CD8-positive, alpha-beta memory T cell (primary cell): ENCODE data around the gene MAOA. TPM values are rescaled to one million over a fixed set of nuclear protein-coding genes. Genes with fewer than 3 reads are reported as not detected.

Experiments used
- CTCF ChIA-PET: fragments of 350-600 bp; sonication (Branson Sonifier 250); formaldehyde crosslinking; loops from one replicate; lab custom pipeline; 2021; ENCODE audit warnings: antibody characterized with exemption; lab: Charles Lee
- POLR2A ChIA-PET: fragments of 350-600 bp; sonication (Branson Sonifier 250); formaldehyde crosslinking; loops from one replicate; lab custom pipeline; 2021; ENCODE audit warnings: antibody characterized with exemption; lab: Charles Lee
- DNase-seq, 5 donors: peaks; one replicate each; pipeline versions ENCODE4 v3.0.0 to v3.0.0-alpha.2; 2020 to 2022; ENCODE audit warnings: mixed read lengths in 1 of 5
- H3K27ac ChIP-seq: one replicate; pipeline ENCODE4 v1.7.0; 2013; ENCODE audit warnings: low read depth, mild to moderate bottlenecking, low read length, moderate library complexity
- H3K27me3 ChIP-seq: 2 replicates; pipeline ENCODE4 v1.7.0; 2013; ENCODE audit warnings: low read length, mild to moderate bottlenecking; ENCODE audit not compliant: insufficient read depth, poor library complexity, severe bottlenecking
- H3K36me3 ChIP-seq: 2 replicates; pipeline ENCODE4 v1.7.0; 2013; ENCODE audit warnings: mild to moderate bottlenecking, low read length, moderate library complexity; ENCODE audit not compliant: insufficient read depth
- H3K4me1 ChIP-seq: 2 replicates; pipeline ENCODE4 v1.7.0; 2013; ENCODE audit warnings: mild to moderate bottlenecking, low read length, moderate library complexity; ENCODE audit not compliant: insufficient read depth
- H3K4me3 ChIP-seq: 2 replicates; pipeline ENCODE4 v1.7.0; 2013; ENCODE audit warnings: mild to moderate bottlenecking, low read length
- H3K9me3 ChIP-seq: 2 replicates; pipeline ENCODE4 v1.7.0; 2013; ENCODE audit warnings: mild to moderate bottlenecking, low read length
- H3K27ac Mint-ChIP-seq, 8 donors: one replicate each; pipeline ENCODE4 v1.8.0; 2020 to 2021; ENCODE audit warnings: mixed read lengths in 8 of 8, mild to moderate bottlenecking in 6 of 8, inconsistent platforms in 3 of 8, moderate library complexity in 3 of 8
- H3K27me3 Mint-ChIP-seq, 2 donors: one replicate each; pipeline ENCODE4 v1.8.0; 2020 to 2021; ENCODE audit warnings: mixed read lengths in 2 of 2, mild to moderate bottlenecking in 1 of 2, moderate library complexity in 1 of 2
- H3K36me3 Mint-ChIP-seq, 3 donors: one replicate each; pipeline ENCODE4 v1.8.0; 2020 to 2021; ENCODE audit warnings: mixed read lengths in 3 of 3, inconsistent platforms in 1 of 3, mild to moderate bottlenecking in 1 of 3
- H3K4me1 Mint-ChIP-seq, 3 donors: one replicate each; pipeline ENCODE4 v1.8.0; 2020 to 2021; ENCODE audit warnings: mixed read lengths in 3 of 3, inconsistent platforms in 1 of 3, mild to moderate bottlenecking in 1 of 3
- H3K4me3 Mint-ChIP-seq, 7 donors: one replicate each; pipeline ENCODE4 v1.8.0; 2020 to 2021; ENCODE audit warnings: mixed read lengths in 7 of 7, mild to moderate bottlenecking in 6 of 7, moderate library complexity in 4 of 7, inconsistent platforms in 2 of 7
- H3K9me3 Mint-ChIP-seq, 5 donors: one replicate each; pipeline ENCODE4 v1.8.0; 2020 to 2022; ENCODE audit warnings: mixed read lengths in 5 of 5, mild to moderate bottlenecking in 3 of 5, moderate library complexity in 2 of 5, inconsistent platforms in 1 of 5
- polyA plus RNA-seq: library from polyadenylated mRNA; unstranded; fragments of 300-500 nt; fragmentation: Illumina TruSeq; gene quantifications from one replicate; pipeline ENCODE4 v1.2.3, GENCODE V29; 2021
- total RNA-seq, 2 experiments: library from RNA; stranded (reverse); gene quantifications; one replicate each; pipeline ENCODE4 v1.2.3, GENCODE V29; 2021

MAOA gene
- total and polyA plus RNA-seq, 3 experiments from 2014 or later = 4.4 to 22.5 (median 19.1) TPM

DNA sequence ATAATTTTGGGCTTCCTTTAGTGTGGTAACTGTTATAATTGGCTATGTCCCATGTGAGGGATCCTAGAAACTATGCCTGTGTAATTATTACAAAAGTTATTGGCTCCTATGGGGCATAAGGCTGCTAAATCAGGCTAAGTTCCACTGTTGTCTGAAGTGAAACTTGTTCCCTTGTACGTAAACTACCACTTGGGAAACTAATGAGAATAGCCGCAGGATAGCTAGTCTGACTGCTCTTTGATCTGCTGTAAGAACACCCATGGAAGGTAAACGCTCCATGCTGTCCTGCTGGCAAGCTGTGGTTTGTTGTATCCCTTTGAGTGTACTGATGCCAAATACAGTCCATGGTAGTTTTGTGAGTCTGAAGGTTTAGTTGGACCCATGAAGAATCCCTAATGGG is 9.3 kb upstream of the MAOA start:
- Mint-ChIP-seq H3K4me3 (no peak overlapping the region), H3K9me3 (peaks cover 0 to 2% (median 0%) of the 10 kb centered on the region in 5 donors), H3K27me3 (peaks cover 3 to 4% of the 10 kb centered on the region in 2 donors), H3K4me1 (no peaks in the 10 kb centered on the region), H3K27ac (no peak overlapping the region), H3K36me3 (no peaks in the 10 kb centered on the region)
- H3K36me3 ChIP-seq = no peaks in the 10 kb centered on the region
- H3K4me3 ChIP-seq = no peak overlapping the region
- CTCF ChIA-PET = no interaction called here
- H3K27ac ChIP-seq = no peak overlapping the region
- H3K27me3 ChIP-seq = no peaks in the 10 kb centered on the region
- no peak for DNase-seq
- H3K9me3 ChIP-seq = no peaks in the 10 kb centered on the region
- POLR2A ChIA-PET = no interaction called here
- H3K4me1 ChIP-seq = no peaks in the 10 kb centered on the region

DNA sequence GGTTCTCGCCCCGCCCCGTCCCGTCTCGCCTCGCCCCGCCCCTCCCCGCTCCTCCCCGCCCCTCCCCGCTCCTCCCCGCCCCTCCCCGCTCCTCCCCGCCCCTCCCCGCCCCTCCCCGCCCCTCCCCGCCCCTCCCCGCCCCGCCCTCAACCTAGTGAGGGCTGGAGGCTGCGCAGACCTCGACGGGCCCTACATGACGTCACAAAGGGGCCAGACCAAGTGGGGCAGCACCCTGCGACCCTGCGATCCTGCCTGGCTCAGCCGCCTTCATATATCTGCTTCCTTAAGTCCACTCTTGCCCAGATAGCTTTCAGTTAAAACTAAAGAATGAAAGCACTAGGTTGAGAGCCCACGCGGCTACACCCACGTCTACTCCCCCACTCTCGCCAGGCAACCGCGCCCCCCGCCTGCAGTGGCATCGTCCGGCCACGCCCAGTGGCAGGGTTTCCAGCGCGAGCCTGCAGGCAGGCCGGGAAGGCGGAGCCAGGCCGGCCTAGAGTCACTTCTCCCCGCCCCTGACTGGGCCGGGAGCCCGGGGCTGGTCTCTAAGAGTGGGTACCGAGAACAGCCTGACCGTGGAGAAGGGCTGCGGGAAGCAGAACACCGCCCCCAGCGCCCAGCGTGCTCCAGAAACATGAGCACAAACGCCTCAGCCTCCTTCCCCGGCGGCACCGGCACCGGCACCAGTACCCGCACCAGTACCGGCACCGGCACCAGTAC is 1.5 kb upstream of the MAOA start:
- Histone ChIP-seq H3K36me3 (no peaks in the 10 kb centered on the region), H3K9me3 (no peaks in the 10 kb centered on the region), H3K27ac (peak overlapping the region; percentile 73), H3K4me1 (no peaks in the 10 kb centered on the region), H3K27me3 (no peaks in the 10 kb centered on the region), H3K4me3 (peak overlapping the region; percentile 62)
- DNase-seq = peak; percentile 72 to 91 (median 88)
- POLR2A ChIA-PET = no interaction called here
- Mint-ChIP-seq H3K36me3 (peaks cover 0 to 3% (median 0%) of the 10 kb centered on the region in 3 donors), H3K27me3 (peaks cover 0 to 8% of the 10 kb centered on the region in 2 donors), H3K4me1 (peaks cover 6 to 18% (median 7%) of the 10 kb centered on the region in 3 donors), H3K4me3 (peak overlapping the region; percentile 86 to 95 (median 90)), H3K9me3 (no peaks in the 10 kb centered on the region), H3K27ac (peak overlapping the region; percentile 86 to 98 (median 97))
- CTCF ChIA-PET = no interaction called here

DNA sequence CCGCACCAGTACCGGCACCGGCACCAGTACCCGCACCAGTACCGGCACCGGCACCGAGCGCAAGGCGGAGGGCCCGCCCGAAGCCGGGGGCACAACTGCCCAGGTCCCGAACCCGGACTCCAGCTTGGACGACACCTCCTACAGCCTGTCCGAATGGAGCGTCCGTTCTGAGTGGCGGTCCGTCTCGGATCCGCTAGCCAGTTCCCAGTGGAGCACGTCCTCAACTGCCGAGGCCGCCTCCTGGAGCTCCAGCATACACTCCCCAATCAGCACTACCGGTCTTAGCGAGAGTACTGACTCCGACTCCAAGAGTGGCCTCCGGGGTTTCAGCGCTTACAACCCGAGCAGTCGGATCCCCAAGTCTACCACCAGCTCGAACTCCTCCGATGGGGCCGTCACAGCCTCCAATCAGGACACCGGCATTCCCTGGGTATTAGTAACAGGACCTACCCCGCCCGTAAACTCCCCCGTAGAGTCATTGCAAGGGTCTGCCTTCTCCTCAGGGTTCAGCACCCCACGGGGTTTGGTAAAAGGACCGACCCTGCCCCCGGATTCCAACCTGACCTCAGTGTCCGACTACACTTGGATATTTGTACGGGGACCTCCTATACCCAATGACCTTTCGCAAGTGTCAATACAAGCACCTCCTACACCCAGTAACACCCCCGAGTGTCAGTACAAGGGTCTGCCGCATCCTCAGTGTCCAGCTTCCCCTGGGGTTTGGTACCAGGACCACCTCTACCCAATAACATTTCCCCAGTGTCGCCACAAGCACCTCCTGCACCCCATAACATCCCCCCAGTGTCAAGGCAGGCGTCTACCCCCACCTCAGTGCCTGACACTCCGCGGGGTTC is 721 bp upstream of the MAOA start:
- Histone ChIP-seq H3K4me3 (peak overlapping the region; percentile 66), H3K27ac (no peak overlapping the region), H3K27me3 (no peaks in the 10 kb centered on the region), H3K4me1 (no peaks in the 10 kb centered on the region), H3K9me3 (no peaks in the 10 kb centered on the region), H3K36me3 (no peaks in the 10 kb centered on the region)
- DNase-seq = peak in 4 of 5 donors; percentile 1 to 51 (median 21)
- no peaks in the 10 kb centered on the region for H3K9me3 Mint-ChIP-seq
- CTCF ChIA-PET = no interaction called here
- POLR2A ChIA-PET = no interaction called here
- peaks cover 6 to 18% (median 7%) of the 10 kb centered on the region in 3 donors for H3K4me1 Mint-ChIP-seq
- H3K36me3 Mint-ChIP-seq = peaks cover 0 to 3% (median 0%) of the 10 kb centered on the region in 3 donors
- H3K27ac Mint-ChIP-seq = peak overlapping the region in 7 of 8 donors; percentile 44 to 98 (median 86)
- H3K27me3 Mint-ChIP-seq = peaks cover 0 to 8% of the 10 kb centered on the region in 2 donors
- peak overlapping the region; percentile 86 to 95 (median 90) for H3K4me3 Mint-ChIP-seq

DNA sequence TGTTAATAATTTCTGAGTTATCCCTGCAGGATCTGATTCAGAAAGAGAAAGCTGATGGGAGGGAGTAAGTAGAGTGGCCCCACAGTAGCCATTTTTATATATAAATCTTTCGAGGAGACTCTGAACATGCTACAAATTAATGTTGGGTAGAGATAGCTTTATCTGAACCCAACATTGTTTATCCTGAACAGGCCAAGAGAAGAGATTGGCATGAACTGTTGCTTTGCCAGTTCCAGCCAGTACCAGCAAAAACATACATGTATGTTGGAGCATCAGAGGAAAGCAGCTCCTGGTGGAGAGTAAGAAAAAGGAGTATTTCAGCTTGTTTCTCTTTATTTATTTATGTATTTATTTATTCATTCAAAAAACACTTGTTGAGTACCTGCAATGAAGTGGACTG is 1.6 kb downstream of the MAOA start:
- no peaks in the 10 kb centered on the region for H3K9me3 Mint-ChIP-seq
- ChIA-PET POLR2A (interaction anchor here (0.6 kb wide), 1 partner anchor 714 kb away, joined by 3 read pairs; no protein-coding TSS in a partner anchor), CTCF (interaction anchor here (0.9 kb wide), 1 partner anchor 12 kb away, joined by 3 read pairs; no protein-coding TSS in a partner anchor)
- peaks cover 6 to 18% (median 7%) of the 10 kb centered on the region in 3 donors for H3K4me1 Mint-ChIP-seq
- no peak for DNase-seq
- H3K9me3 ChIP-seq = no peaks in the 10 kb centered on the region
- no peak overlapping the region for H3K27ac Mint-ChIP-seq
- H3K36me3 ChIP-seq = no peaks in the 10 kb centered on the region
- peaks cover 0 to 3% (median 0%) of the 10 kb centered on the region in 3 donors for H3K36me3 Mint-ChIP-seq
- no peak overlapping the region for H3K4me3 ChIP-seq
- H3K4me3 Mint-ChIP-seq = peak overlapping the region in 2 of 7 donors; percentile 24 to 36
- peaks cover 0 to 8% of the 10 kb centered on the region in 2 donors for H3K27me3 Mint-ChIP-seq
- no peaks in the 10 kb centered on the region for H3K27me3 ChIP-seq
- no peaks in the 10 kb centered on the region for H3K4me1 ChIP-seq
- no peak overlapping the region for H3K27ac ChIP-seq

DNA sequence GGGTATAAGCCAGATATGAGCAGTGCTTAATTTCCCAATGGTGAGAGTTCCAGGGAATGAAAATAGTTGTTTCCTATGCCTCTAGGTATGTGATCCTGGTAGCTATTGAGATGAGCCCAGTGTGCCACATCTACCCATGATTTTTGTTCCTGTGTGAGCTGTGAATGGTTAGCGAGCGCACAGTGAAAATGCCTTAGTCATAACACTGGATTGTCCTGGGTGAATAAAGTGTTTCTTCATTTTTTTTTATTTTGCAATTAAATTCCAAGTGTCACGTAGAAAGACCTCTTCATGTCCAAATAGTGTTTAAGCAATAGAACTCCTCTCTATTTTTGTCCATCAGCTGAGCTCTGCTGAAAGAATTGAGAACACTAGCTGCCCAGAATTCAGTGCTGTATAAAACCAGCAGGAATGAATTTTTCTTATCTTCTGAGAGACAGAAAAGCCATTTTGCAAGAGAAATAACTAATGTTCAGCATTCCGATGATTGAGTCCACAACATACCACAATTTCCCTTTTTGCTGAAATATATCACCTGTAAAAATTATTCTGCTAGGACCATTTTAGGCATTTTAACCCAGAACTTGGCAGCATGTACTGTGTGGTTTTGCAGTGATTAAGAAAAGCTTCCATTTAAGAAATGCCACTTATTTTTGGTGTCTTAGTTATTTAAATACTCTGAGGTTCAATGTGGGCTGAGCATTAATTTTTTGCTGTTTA is 5.6 kb downstream of the MAOA start:
- DNase-seq = no peak
- H3K27me3 ChIP-seq = no peaks in the 10 kb centered on the region
- H3K9me3 ChIP-seq = no peaks in the 10 kb centered on the region
- ChIA-PET CTCF (no interaction called here), POLR2A (no interaction called here)
- peaks cover 0 to 2% (median 0%) of the 10 kb centered on the region in 3 donors for H3K36me3 Mint-ChIP-seq
- peaks cover 0 to 9% (median 6%) of the 10 kb centered on the region in 3 donors for H3K4me1 Mint-ChIP-seq
- H3K27me3 Mint-ChIP-seq = peaks cover 9 to 16% of the 10 kb centered on the region in 2 donors
- no peaks in the 10 kb centered on the region for H3K9me3 Mint-ChIP-seq
- H3K4me3 ChIP-seq = no peak overlapping the region
- no peak overlapping the region for H3K27ac ChIP-seq
- no peaks in the 10 kb centered on the region for H3K4me1 ChIP-seq
- no peaks in the 10 kb centered on the region for H3K36me3 ChIP-seq
- no peak overlapping the region for H3K4me3 Mint-ChIP-seq
- H3K27ac Mint-ChIP-seq = no peak overlapping the region

DNA sequence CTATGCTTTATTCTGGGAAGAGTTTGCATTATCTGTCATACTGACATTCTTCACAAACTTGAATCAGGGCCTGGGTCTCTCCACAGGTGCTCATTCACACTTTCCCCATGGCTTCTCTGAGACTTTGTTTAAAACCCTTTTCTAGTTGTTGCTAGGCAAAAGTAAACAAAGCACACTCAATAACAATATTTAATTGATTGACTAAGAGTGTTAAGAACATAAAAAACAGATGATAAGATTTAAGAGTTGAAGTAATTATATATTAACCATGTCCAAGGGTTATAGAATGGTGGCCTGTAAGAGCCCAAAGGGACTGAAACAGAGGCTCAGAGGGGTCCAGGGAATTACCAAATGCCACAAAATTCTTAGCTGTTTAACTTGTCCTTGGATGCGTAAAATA is 7.1 kb downstream of the MAOA start:
- H3K4me1 Mint-ChIP-seq = peaks cover 0 to 7% (median 6%) of the 10 kb centered on the region in 3 donors
- POLR2A ChIA-PET = no interaction called here
- Histone ChIP-seq H3K27me3 (no peaks in the 10 kb centered on the region), H3K4me1 (no peaks in the 10 kb centered on the region), H3K4me3 (no peak overlapping the region), H3K9me3 (no peaks in the 10 kb centered on the region), H3K27ac (no peak overlapping the region), H3K36me3 (no peaks in the 10 kb centered on the region)
- no peak overlapping the region for H3K27ac Mint-ChIP-seq
- CTCF ChIA-PET = no interaction called here
- H3K36me3 Mint-ChIP-seq = peaks cover 0 to 2% (median 0%) of the 10 kb centered on the region in 3 donors
- no peak overlapping the region for H3K4me3 Mint-ChIP-seq
- no peaks in the 10 kb centered on the region for H3K9me3 Mint-ChIP-seq
- no peak for DNase-seq
- H3K27me3 Mint-ChIP-seq = peaks cover 8 to 16% of the 10 kb centered on the region in 2 donors

DNA sequence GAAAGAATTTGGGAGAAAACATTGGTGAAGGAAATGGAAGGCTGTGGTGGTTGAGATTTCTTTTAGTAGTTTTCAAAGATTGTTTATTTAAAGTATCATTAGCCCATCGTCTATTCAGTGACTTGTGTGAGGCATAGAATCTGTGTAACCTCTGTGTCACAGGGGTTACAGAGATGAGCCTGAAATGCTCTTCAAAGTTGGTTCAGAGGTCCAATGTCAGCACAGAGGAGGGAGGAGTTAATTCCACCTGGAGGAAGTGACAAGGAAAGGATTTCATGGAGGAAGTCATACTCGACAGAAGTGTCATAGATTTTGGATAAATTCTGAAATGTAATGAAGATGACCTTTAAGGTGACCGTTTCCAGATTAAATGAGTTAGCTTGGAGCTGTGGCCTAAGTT is 8.2 kb downstream of the MAOA start:
- H3K27me3 ChIP-seq = no peaks in the 10 kb centered on the region
- no peaks in the 10 kb centered on the region for H3K9me3 Mint-ChIP-seq
- no peak overlapping the region for H3K4me3 ChIP-seq
- peaks cover 0 to 6% (median 0%) of the 10 kb centered on the region in 3 donors for H3K4me1 Mint-ChIP-seq
- H3K27ac ChIP-seq = no peak overlapping the region
- no peak for DNase-seq
- no peak overlapping the region for H3K27ac Mint-ChIP-seq
- no peaks in the 10 kb centered on the region for H3K36me3 ChIP-seq
- no peaks in the 10 kb centered on the region for H3K9me3 ChIP-seq
- H3K4me1 ChIP-seq = no peaks in the 10 kb centered on the region
- POLR2A ChIA-PET = no interaction called here
- H3K27me3 Mint-ChIP-seq = peaks cover 8 to 16% of the 10 kb centered on the region in 2 donors
- no peak overlapping the region for H3K4me3 Mint-ChIP-seq
- CTCF ChIA-PET = no interaction called here
- H3K36me3 Mint-ChIP-seq = peaks cover 0 to 2% (median 0%) of the 10 kb centered on the region in 3 donors
